H4 (cell line): ENCODE results near the gene ZNF112. TPM values are rescaled to one million over a fixed set of nuclear protein-coding genes. Genes with fewer than 3 reads are reported as not detected.
"Not testable (repeated sequence)": the region's sequence is repeated elsewhere in the genome, so short reads cannot be mapped to it uniquely, and the experiment has no call there.

Experiments
- DNase-seq: peaks from one replicate; pipeline ENCODE4 v3.0.0-alpha.2; 2015; ENCODE audit warnings: low spot score
- total RNA-seq: library from RNA; depleted of rRNA; stranded (reverse); fragments of >200 nt; shearing (Covaris generic); gene quantifications from 2 replicates; pipeline ENCODE4 v1.2.3, GENCODE V29; 2014; rRNA removed

Gene ZNF112
- total RNA-seq: 1.2 and 2.7 TPM in 2 replicates

- peak; percentile 84 for DNase-seq
Observed at GRCh38 chr19:44356383-44357111, at the start of gene ZNF112. TSS of gene ZNF112 (minus strand) at chr19:44356680. CDS start at chr19:44340539, 16,141 bp downstream.

- DNase-seq: peak; percentile 91
Observed at GRCh38 chr19:44401139-44402115, 44.9 kb upstream of the ZNF112 start, which contains the start of gene ZNF285. TSS of gene ZNF285 (minus strand) at chr19:44401608. CDS start at chr19:44397213, 4,395 bp downstream.

GRCh38 chr19:44389268-44389667, 32.8 kb upstream of the ZNF112 start:
- DNase-seq: peak; percentile 9

GRCh38 chr19:44374789-44375188, 18.3 kb upstream of the ZNF112 start:
- DNase-seq: no peak

DNA sequence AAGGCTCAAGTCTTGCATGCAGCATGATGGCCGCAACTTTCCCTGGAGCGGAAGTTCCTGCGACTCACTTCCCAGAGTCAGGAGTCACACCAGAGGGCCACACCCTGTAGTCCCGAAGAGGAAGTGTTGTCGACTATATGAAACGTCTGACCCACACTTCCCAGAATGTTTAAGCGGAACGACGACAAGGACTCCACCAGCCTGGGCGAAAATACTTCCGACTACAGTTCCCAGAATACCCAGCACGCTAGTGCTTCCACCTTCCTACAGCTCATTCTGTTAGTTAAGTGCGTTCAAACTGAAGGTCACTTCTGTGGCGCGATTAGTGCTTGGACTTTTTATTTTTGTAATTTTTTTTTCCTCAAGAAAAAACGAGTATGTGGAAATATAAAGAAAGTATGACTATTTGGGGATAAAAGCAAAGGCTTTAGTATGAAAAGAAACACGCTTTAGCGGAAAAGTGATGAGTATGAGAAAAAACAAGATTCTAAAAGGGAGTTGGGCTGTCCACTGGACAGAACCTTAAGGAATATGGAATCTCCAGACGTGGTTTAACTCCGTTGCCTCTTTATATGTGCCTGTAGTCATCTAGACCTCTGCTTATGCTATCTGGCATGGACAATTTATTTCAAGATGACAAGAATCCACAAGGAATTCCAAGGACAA, 15.5 kb upstream of the ZNF112 start:
- no peak for DNase-seq

DNA sequence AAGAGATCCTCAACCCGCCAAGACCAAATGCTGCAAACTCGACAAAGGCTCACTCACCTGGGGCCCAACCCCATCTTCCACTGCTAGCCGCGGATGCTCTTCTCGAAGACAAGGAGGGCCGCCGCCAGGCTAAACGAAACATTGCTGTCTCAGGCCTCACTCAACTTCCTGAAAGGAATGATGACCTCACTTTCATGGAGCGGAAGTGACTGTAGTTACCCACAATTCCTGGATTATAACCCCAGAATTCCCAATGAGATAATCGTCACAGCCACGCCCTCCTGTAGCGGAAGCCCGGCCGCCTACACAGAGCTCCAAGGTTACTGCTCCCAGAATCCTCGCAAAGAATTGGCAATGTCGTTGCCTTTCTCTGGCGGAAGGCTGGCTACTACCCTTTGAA, 10.5 kb upstream of the ZNF112 start:
- no peak for DNase-seq

DNA sequence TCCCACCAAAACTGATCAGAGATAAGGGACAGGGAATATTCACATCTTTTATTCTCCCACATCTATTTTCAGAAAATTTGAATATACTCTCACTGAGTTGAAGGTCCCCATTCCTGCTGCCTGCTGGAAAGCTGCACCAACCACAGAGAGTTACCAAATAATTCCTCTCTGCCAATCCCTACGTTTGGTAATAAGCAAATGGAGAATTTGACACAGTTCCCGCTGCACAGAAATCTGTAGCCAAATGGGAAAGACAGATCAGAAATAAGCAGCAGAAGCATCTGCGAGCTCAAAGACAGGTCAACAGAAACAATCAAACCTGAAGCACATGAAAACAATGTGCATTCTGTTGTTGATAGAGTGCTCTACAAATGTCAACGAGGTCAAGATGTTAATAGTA, 9.9 kb downstream of the ZNF112 start:
- no peak for DNase-seq

DNA sequence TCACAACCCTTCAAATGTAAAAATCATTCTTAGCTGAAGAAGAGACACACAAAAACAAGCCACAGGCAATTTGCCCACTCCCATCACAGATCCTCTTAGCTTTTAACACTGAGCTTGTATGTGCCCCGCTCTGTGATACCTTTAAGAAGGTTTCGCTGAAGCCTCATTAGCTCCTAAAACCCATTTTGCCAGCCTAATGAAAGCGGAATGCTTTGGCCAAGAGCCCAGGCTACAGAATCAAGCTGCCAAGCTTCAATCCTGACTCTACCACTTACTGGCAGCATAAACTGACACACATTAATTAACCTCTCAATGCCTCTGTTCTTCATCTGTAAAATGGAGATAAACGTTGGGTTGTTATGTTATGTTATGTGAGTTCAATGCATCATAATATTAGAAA, 10.5 kb downstream of the ZNF112 start:
- no peak for DNase-seq

DNA sequence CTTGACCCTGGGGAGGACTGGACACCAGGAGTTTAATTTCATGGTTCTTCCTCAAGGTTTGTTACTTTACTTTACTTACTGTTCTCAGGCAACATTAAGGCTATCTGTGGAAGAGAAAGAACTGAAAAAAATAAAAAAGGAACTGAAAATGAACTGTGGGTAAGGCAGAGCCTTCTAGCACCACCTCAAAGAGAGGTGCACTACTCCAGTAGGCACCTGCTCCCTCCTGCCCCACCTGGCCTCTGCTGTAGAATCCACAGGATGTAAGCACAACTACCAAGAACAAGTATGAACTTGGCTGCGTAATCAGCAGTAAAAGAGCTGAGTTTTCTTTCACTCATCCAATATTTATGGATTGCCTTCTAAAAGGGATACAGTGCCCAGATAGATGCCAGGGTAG, 12.2 kb downstream of the ZNF112 start:
- no peak for DNase-seq

GRCh38 chr19:44341794-44342193, 14.7 kb downstream of the ZNF112 start:
- no peak for DNase-seq

- DNase-seq: not testable (repeated sequence)
Observed at GRCh38 chr19:44334639-44335038, 21.8 kb downstream of the ZNF112 start.

GRCh38 chr19:44332145-44332544, 24.3 kb downstream of the ZNF112 start:
- DNase-seq: no peak

DNA sequence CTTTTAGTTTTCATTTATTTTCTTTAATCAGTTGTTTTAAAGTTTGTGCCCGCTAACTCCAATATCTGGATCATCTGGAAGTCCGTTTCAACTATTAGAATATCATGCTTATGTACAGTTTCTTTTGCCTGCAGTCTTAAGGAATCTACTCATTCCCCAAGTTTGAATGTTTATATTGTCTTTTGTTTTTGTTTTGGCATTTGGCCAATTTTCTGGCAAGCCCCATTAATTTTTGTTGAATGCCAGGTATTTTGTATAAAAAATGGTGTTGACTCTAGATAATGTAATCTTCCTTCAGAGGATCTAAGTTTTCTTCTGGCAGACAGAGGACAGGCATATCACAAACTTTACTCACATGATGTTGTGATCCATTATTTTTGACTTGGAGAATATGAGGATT, 40.6 kb downstream of the ZNF112 start:
- DNase-seq: no peak

GRCh38 chr19:44313231-44313630, 43.2 kb downstream of the ZNF112 start:
- no peak for DNase-seq

DNA sequence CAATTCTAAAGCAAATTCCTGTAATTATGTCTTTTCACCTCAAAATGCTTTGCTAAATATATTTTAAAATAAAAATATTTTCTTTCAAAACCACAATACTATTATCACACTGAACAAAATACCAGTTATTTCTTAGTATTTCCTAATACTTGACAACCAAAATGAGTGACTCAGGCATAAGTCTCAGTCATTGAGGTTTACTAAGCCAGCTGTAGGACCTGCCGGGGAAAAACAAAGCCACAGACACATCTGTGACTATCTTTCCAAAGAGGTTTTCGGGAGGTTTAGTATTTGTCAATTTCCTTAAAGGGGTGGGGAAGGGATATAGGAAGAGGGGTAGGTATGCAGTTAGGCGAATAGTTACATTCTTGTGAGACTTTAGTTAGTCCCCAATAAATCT, 48.5 kb downstream of the ZNF112 start:
- no peak for DNase-seq

DNA sequence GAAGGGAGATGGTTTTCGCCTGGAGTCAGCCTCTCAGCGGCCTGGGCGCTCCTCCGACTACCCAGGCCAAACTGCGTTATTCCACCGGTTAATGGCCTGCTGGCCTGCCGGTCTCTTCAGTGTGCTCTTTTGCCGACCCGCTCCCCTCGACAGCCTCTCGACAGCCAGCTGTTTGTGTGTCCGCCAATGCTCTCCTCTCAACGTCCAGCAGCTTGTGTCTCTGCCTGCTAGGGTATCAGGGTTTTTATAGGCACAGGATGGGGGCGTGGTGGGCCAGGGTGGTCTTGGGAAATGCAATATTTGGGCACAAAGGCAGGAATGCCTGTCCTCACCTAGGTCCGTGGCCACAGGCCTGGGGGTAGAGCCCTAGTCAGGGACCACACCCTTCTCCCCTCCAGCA, 50.2 kb downstream of the ZNF112 start:
- DNase-seq: no peak

GRCh38 chr19:44305457-44305856, 51.0 kb downstream of the ZNF112 start:
- DNase-seq: no peak

DNA sequence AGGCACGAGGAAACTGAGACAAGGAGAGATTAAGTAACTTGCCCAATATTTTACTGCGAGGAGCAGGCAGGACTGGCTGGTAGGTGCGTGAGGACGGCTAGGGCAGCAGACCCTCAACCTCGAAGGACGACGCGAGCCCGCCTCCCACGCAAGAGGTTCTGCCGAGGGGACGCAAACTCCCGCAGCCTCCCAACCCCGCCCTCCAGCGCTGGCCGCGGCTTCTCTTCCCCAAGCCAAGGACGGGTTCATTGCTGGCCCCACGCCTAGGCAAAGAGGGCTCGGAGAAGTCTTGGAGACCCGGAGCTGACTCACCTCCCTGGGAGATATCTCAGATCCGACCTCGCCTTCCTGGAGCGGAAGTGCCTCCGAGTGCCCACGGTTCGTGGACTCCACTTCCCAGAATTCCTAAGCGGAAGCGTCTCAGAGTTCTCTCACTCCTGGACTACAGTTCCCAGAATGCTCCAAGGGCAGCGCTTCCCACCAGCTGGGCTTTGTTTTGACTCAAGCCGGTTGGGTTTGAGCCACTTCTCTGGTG, 51.8 kb downstream of the ZNF112 start, which contains the start of gene ZNF235:
ZNF235 (minus strand) TSS at position 367 of the 535 bp plus-strand sequence. CDS start 1,621 bp downstream, outside the sequence.
- DNase-seq: peak; percentile 90

DNA sequence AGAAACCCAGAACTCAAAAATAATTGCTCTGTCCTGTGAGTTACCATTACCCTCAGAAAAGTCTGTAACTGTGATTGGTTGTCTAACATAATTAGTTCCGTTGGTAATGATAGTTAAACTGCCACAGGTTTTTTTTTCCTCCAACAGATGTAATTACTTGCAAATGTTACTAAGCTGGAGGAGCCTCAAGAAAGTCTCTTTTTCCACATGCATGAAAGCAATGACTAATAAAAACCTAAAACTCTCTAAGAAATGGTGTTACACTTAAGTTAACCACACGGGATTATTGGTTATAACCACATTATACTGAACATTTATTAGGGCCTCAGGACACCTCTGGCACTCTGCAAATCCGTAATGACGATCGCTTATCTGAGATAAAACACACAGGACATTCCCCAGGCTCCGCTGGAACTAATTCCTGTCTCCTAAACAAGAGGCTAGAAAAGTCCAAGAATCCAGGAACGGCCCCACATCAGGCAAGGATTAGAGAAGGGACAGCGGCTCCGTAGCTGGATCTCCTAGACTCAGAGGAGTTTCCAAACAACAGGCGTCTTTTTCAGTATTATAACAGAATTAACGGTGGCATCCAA, 52.4 kb downstream of the ZNF112 start:
- no peak for DNase-seq

DNA sequence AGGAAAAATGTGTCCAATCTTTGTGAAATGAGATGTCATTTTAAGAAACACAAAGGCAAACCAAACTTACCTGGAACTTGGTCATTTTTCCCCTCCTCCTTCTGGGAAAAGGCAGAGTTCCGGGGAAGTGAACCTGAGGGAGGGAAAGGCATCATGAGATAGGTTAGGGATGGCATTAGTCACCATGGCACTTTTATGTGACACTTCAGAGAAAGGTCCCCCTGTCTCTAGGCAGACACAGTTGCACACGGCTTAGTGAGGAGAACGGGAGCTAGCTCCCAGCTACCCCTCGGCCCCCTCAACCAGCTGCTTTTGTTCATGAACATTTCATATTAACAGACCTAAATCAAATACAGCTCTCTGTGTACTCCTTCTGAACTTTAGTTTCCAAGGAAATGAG, 53.2 kb downstream of the ZNF112 start:
- DNase-seq: no peak

DNA sequence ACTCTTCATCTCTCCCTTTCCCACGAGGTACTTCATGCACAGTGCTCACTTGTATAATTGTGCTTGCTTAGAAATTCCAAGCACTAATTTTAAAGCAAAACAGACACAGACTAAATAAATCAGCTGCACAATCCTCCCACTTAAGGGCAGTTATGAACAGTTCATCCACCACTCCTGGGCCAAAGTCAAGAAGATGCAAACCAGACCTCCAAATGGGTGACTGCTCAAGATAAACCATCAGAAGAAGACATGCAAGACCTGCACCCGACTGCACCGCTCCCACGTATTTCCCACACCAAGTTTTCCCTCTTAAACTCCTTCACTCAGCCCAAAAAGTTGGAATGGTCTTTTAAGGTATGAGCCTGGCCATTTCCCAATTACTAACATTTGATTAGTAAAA, 71.5 kb downstream of the ZNF112 start:
- DNase-seq: no peak
